CD4-positive, alpha-beta T cell treated with Interleukin-15 for 4 hours (primary cell): ENCODE measurements around the gene MYO1A.
A peak's percentile ranks its signal among the peaks of the same experiment; 100 is the strongest.

Experiments used
- DNase-seq: peaks from one replicate; pipeline ENCODE4 v3.0.0-alpha.2; 2020; ENCODE audit warnings: low spot score

The MYO1A gene

DNA sequence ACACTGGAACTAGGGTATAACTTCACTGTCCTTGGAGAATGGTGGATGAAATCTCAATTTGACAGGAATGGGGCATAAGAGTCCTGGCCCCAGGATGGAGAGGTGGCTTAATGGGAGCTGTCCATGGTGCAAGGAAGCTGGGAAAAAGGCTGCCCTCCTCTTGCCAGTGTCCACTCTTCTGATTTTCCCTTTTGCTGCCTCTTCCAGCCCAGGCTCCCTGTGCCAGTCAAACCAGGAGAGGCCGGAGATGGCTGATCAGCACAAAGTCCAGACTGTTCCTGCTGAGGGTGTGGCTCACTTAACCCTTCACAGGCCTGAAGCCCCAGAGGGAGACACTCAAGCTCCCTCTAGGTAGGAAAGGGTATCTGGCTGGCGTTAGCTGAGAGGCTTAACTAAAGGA lies at the start of gene MYO1A:
MYO1A (minus strand) TSS at position 240 of the 400 bp plus-strand sequence. CDS start 1,806 bp downstream, outside the sequence.
- no peak for DNase-seq

GRCh38 chr12:57099047-57099714 lies 49.3 kb upstream of the MYO1A start:
- DNase-seq = no peak

GRCh38 chr12:57098546-57098945 lies 48.6 kb upstream of the MYO1A start:
- no peak for DNase-seq

- DNase-seq = no peak
Observed at GRCh38 chr12:57097554-57097835, 47.6 kb upstream of the MYO1A start.

- no peak for DNase-seq
Observed at GRCh38 chr12:57096748-57097553, 47.0 kb upstream of the MYO1A start.

DNA sequence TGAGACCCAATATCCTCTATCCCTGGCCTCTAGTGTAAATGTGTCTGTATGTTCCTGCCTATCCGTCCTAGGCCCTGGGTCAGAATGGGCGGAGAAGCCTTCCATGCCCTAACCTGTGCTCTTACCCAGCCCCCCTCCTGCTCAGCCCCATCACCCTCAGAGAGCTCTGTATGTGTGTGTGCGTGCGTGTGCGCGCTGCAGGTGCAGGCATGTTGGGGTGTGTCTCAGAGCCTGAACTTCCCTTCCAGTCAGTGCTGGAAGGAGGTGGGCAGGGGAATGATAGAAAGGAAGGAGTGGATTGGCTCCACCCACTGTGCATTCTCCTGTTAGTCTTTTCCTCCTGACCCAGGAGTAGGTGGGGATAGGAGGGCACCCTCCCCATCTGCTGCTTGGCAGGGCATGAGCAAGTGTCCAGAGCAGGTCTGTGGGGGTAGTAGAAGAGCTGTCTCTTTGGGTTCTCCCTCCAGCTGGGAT lies 46.2 kb upstream of the MYO1A start:
- no peak for DNase-seq

GRCh38 chr12:57095440-57095839 lies 45.5 kb upstream of the MYO1A start:
- DNase-seq = no peak

GRCh38 chr12:57094208-57095160 lies 44.6 kb upstream of the MYO1A start:
- DNase-seq = no peak

- DNase-seq = peak; percentile 53
Observed at GRCh38 chr12:57093415-57094207, 43.7 kb upstream of the MYO1A start.

GRCh38 chr12:57092876-57093414 lies 43.0 kb upstream of the MYO1A start:
- DNase-seq = no peak

DNA sequence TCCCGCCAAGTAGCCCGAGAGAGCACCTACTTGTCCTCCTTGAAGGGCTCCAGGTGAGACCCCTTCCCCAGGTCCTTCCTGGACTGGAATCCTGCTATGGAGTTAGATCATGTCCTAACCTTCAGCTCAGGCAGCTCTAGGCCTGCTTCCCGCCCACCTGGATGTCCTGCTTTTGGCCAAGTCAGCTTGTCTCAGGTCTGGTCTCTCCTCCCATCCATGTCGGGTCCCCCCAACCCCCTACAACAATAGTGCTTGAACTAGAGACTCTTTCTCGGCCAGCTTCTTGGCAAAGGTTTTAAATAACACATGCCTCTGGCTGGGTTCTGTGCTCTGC lies 42.6 kb upstream of the MYO1A start:
- no peak for DNase-seq

GRCh38 chr12:57091638-57092528 lies 42.0 kb upstream of the MYO1A start:
- DNase-seq = no peak

DNA sequence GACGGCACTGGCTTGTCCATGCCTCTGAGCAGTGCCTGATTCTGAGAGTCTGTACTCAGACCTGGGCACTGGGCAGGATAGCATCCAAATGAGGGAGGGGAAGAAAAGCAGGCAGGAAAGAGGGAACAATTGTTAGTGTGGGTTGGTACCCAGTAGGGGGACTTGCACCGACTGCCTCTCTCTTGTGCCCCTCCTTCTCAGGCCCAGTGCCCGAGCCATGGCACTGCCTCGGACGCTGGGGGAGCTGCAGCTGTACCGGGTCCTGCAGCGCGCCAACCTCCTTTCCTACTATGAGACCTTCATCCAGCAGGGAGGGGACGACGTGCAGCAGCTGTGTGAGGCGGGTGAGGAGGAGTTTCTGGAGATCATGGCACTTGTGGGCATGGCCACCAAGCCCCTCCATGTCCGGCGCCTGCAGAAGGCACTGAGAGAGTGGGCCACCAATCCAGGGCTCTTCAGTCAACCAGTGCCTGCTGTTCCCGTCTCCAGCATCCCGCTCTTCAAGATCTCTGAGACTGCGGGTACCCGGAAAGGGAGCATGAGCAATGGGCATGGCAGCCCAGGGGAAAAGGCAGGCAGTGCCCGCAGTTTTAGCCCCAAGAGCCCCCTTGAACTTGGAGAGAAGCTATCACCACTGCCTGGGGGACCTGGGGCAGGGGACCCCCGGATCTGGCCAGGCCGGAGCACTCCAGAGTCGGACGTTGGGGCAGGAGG lies 41.2 kb upstream of the MYO1A start:
- no peak for DNase-seq

DNA sequence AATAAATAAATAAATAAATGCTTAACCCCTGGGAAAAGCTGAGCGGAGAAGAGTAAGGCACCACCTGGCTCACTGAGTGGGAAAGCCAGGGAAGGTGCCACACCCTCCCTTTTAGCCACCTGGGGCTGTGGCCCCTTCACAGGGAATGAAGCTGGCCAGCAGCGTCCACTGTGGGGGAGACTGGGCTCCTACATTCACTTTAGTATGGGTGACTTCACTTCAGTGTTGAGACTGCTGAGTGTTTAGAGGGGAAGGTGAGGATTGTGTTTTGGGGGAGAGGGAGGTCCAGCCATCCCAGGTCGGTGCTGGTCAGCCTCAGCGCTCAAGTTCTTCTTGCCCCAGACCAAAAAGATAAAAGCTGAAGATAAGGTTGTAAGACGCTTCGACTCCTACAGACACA lies 40.6 kb upstream of the MYO1A start:
- DNase-seq = no peak

DNA sequence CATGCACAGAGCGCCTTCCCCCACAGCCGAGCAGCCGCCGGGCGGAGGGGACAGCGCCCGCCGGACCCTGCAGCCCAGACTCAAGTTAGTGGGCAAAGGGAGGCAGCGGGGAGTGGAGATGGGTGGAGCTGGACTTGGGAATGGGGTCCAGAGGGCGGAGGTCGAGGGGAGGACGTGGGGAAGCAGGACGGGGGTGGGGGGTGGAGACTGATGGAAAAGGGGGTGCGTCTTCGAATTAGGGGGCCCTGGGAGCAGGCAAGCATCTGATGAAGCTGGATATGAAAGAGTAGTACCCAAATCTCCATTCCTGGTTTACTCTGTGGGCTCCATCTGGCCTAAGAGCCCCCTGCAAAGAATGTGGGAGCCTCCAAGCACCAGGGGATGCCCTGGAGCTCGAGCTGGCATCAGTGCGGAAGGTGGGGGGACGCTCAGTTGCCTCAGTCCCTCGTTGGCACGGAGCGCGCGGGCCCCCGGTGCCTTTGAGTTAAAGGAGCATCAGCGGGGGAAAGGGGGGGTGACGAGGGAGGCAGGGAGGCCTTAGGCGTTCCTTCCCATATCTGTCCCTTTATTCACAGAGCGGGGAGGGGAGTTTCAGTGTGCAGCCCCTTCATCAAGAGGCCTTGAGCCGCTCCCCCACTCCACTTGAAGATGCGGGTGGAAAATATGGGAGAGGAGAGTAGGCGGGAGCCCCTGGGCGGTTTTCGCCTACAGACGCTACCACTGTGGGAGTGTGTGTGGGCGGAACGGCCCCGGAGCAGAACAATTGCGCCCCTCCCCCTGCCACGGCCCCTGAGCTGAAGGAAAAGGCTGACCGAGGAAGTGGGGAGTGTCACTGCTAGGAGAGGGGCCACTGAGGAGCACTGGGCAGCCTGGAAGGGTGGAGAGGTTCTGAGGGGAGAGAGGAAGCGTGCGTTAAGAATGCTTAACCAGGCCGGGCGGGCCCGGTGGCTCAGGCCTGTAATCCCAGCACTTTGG lies 39.6 kb upstream of the MYO1A start:
- no peak for DNase-seq

DNA sequence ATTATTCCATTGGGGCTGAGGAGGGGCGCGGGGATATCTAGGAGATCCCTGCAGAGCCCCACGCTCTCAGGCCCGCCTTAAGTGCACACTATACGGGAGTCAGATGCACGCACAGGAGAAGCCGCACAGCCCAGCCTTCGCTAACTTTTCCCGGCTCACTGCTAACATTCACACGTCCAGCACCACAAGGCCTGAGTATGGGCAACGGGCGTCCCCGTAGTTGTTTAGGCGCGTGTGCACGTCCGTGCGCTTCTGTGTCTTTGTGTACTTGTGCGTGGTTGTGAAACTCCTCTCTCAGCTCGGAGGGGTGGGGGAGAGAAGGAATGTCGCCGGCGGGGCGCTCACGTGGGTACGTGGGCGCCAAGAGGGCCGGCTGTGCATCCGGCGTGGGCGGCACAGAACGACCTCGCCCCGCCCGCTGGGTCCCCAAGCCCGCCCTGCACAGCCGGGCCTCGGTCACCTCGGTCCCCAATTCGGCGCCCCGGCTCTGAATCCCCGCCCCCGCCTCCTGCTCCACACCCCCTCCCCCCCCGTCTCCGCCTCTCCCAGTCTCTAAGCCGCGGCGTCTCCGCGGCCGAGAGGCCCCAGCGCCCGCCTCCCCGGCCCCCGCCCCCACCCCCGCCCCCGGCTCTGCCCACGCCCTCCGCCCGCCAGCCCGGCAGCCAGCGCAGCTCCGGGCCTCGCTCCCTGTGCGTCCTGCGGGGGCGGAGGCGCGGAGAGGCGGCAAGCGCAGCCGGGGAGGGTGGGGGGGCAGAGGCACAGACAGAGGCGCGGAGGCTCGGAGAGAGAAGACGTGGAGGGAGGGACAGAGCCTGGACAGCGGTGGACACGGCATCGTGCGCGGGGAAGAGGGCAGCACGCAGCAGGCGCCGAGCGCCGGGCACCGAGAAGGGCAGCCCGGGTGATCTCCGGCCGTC lies 38.7 kb upstream of the MYO1A start, which contains the start of gene NAB2:
NAB2 (plus strand) TSS at position 761 of the 917 bp plus-strand sequence. CDS start 158 bp downstream, outside the sequence.
- DNase-seq = peak; percentile 95

- peak; percentile 60 for DNase-seq
Observed at GRCh38 chr12:57087691-57088353, 37.9 kb upstream of the MYO1A start.
